HEK293T (cell line): ENCODE results near the gene KCNJ15.

Source experiments
- CTCF ChIA-PET: fragments of 350-600 bp; formaldehyde crosslinking; extraction: SDS; loops from one replicate; lab custom pipeline; 2021; ENCODE audit warnings: antibody characterized with exemption, inconsistent platforms; lab: Yijun Ruan, JAX
- POLR2A ChIA-PET: fragments of 350-600 bp; formaldehyde crosslinking; extraction: SDS; loops from one replicate; lab custom pipeline; 2020; ENCODE audit warnings: antibody characterized with exemption, inconsistent platforms; lab: Yijun Ruan, JAX
- DNase-seq: peaks from one replicate; pipeline ENCODE4 v3.0.0; 2012; ENCODE audit warnings: mixed read lengths; ENCODE audit errors: extremely low spot score
- ARNT ChIP-seq: fragments of 450-650 bp; IDR thresholded peaks from 2 replicates; pipeline ENCODE4 v1.6.1; 2017; ENCODE audit warnings: mild to moderate bottlenecking
- BHLHE40 ChIP-seq: fragments of 450-650 bp; IDR thresholded peaks from 2 replicates; pipeline ENCODE4 v1.6.1; 2016; ENCODE audit warnings: mild to moderate bottlenecking, moderate library complexity, borderline replicate concordance
- CTBP1 ChIP-seq: fragments of 450-650 bp; IDR thresholded peaks from 2 replicates; pipeline ENCODE4 v1.6.1; 2016; ENCODE audit warnings: borderline replicate concordance
- ELF4 ChIP-seq: fragments of 450-650 bp; IDR thresholded peaks from 2 replicates; pipeline ENCODE4 v1.6.1; 2017; ENCODE audit warnings: antibody characterized with exemption
- FOXA1 ChIP-seq: fragments of 450-650 bp; IDR thresholded peaks from 2 replicates; pipeline ENCODE4 v1.6.1; 2016; ENCODE audit warnings: mild to moderate bottlenecking
- FOXK2 ChIP-seq: fragments of 450-650 bp; IDR thresholded peaks from 2 replicates; pipeline ENCODE4 v1.6.1; 2016; ENCODE audit warnings: mild to moderate bottlenecking
- FOXM1 ChIP-seq: fragments of 450-650 bp; IDR thresholded peaks from 2 replicates; pipeline ENCODE4 v1.6.1; 2017; ENCODE audit warnings: mild to moderate bottlenecking, borderline replicate concordance
- HDGF ChIP-seq: fragments of 450-650 bp; IDR thresholded peaks from 2 replicates; pipeline ENCODE4 v1.6.1; 2017; ENCODE audit warnings: antibody characterized with exemption, borderline replicate concordance
- L3MBTL2 ChIP-seq: fragments of 450-650 bp; conservative IDR thresholded peaks from 2 replicates; pipeline ENCODE4 v1.6.1; 2016; ENCODE audit warnings: mild to moderate bottlenecking
- LEF1 ChIP-seq: fragments of 450-650 bp; IDR thresholded peaks from 2 replicates; pipeline ENCODE4 v1.6.1; 2017; ENCODE audit warnings: mild to moderate bottlenecking, borderline replicate concordance
- NFRKB ChIP-seq: fragments of 450-650 bp; IDR thresholded peaks from 2 replicates; pipeline ENCODE4 v1.6.1; 2016; ENCODE audit warnings: mild to moderate bottlenecking, moderate library complexity
- SP1 ChIP-seq: fragments of 450-650 bp; IDR thresholded peaks from 2 replicates; pipeline ENCODE4 v1.6.1; 2017
- SUZ12 ChIP-seq: fragments of 450-650 bp; IDR thresholded peaks from 2 replicates; pipeline ENCODE4 v1.6.1; 2016; ENCODE audit warnings: mild to moderate bottlenecking
- TARDBP ChIP-seq: fragments of 450-650 bp; IDR thresholded peaks from 2 replicates; pipeline ENCODE4 v1.6.1; 2016
- ZNF384 ChIP-seq: fragments of 450-650 bp; IDR thresholded peaks from 2 replicates; pipeline ENCODE4 v1.6.1; 2016
- TF ChIP-seq, protein P1 (sequence below): fragments of 450-650 bp; IDR thresholded peaks from 2 replicates; pipeline ENCODE4 v1.6.1; 2016

KCNJ15 gene

DNA sequence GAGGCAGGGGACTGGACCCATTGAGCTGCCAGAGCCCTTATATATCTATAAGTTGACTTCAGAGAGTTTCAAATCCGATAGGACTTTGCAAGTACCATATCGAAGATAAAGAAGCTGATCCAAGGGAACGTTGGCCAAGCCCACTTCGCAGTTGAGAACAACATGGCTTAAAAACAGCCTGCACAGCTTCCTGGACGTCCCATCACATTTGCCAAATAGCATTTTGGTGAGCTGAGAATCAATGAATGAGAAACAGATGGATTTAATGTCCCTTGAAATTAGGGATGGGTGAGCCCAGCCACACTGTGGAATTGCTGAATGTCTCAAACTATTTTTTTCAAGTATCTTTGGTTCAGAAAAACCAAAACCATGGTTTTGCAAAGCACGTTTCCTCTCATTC is 64.8 kb downstream of the KCNJ15 start:
- ChIA-PET CTCF (no interaction called here), POLR2A (no interaction called here)
- no peak for TF ChIP-seq SP1
- no peak for TF ChIP-seq FOXM1
- TF ChIP-seq LEF1, result no peak
- no peak for TF ChIP-seq FOXA1
- no peak for TF ChIP-seq SUZ12
- no peak for TF ChIP-seq HDGF
- TF ChIP-seq ZNF384, result no peak
- no peak for TF ChIP-seq FOXK2
- no peak for TF ChIP-seq ARNT
- TF ChIP-seq CTBP1, result no peak
- DNase-seq, result no peak

DNA sequence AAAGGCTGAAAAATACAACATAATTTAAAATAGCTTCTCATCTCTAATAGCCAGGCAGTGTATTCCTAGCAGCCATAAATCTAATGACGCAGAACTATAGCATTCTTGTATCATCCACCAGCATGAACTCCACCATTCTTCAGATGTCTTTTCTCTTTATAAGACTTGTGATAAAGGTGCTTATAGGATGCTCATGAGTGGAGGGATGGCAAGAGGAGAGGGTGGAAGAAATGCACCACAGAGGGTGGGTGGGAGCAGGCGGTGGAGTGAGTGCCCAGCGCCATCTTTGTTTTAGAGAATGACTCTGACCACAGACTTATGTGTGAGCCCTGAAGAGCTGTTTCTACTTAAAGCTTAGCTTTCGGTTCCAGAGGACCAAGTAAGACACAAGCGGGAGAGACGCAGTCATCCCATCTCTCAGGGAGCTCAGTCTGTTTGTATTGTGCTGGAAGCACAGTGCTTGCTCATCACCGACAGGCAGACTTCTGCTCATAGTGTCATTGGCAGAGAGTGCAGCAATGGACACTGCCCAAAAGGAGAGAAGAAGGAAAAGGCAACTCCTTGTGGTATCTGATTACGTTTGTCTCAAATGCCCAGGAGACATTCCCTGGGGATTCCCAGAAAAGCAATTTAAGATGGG is 65.6 kb downstream of the KCNJ15 start:
- ChIA-PET POLR2A (no interaction called here), CTCF (no interaction called here)
- DNase-seq, result no peak
- TF ChIP-seq FOXA1 (no peak), NFRKB (no peak), CTBP1 (no peak), FOXM1 (no peak), SUZ12 (no peak)

DNA sequence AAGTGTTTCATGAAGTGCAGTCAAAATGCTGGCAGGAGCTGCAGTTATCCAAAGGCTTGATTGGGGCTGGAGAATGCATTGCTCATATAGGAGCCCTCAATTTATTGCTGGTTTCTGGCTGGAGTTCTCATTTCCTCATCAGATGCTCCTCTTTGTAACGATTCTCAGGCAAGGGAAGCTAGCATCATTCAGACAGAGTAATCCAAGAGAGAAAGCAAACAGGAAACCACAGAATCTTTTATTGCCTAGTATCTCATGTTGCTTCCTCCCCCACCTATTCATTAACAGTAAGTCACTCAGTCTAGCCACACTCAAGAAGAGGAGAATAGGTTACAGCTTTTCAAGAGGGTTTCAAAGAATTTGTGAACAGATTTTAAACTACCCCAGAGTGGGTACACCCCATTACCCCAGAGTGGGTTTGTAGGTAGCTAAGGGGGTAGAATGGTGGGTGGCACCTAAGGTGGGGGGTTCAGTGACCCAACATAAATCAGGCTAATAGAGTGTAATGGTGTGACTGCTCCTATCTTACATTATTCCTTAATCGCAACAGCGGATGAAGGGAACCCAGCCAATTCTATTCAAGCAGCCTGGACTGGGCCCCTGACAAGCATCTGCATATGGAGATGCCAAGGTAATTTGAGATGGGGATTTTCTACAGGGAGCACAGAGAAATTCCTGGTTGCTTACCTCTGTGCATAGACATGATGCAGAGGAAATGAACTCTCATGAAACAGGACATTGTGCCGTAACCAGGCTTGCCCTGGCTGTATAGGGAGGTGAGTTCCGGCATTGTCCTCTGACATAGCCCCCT is 67.1 kb downstream of the KCNJ15 start:
- CTCF ChIA-PET, result interaction anchor here (0.8 kb wide), 1 partner anchor 28 kb away, joined by 3 read pairs; no protein-coding TSS in a partner anchor
- DNase-seq, result no peak
- POLR2A ChIA-PET, result no interaction called here
- TF ChIP-seq ARNT, result no peak
- no peak for TF ChIP-seq TARDBP
- TF ChIP-seq, protein P1, sequence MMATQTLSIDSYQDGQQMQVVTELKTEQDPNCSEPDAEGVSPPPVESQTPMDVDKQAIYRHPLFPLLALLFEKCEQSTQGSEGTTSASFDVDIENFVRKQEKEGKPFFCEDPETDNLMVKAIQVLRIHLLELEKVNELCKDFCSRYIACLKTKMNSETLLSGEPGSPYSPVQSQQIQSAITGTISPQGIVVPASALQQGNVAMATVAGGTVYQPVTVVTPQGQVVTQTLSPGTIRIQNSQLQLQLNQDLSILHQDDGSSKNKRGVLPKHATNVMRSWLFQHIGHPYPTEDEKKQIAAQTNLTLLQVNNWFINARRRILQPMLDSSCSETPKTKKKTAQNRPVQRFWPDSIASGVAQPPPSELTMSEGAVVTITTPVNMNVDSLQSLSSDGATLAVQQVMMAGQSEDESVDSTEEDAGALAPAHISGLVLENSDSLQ, result no peak
- TF ChIP-seq ELF4, result no peak
- TF ChIP-seq L3MBTL2, result no peak
- TF ChIP-seq NFRKB, result no peak
- TF ChIP-seq BHLHE40, result no peak

DNA sequence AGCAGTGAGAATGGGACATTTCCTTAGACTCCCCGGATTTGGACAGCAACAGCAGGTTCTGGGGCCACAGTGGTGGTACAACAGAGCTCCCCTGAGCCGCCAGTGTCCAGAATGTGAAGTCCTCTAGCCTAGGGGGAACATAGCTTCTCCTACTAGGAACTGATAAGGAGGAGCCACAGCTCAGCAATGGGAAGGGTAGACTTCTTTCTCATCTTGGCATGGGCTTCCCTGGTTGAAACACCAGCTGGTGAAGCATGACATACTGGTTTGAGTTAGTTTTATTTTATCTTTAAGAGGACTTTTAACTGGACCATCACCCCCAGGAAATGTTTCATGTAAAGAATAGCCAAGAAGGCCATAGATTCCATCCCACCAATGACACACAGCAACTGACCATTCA is 68.4 kb downstream of the KCNJ15 start:
- ChIA-PET POLR2A (no interaction called here), CTCF (no interaction called here)
- TF ChIP-seq, protein P1, result no peak
- TF ChIP-seq L3MBTL2 (no peak), HDGF (no peak), LEF1 (no peak), ZNF384 (no peak), ARNT (no peak), NFRKB (no peak), TARDBP (no peak), FOXA1 (no peak), FOXM1 (no peak), SP1 (no peak), FOXK2 (no peak), BHLHE40 (no peak), CTBP1 (no peak), SUZ12 (no peak), ELF4 (no peak)
- DNase-seq, result no peak

DNA sequence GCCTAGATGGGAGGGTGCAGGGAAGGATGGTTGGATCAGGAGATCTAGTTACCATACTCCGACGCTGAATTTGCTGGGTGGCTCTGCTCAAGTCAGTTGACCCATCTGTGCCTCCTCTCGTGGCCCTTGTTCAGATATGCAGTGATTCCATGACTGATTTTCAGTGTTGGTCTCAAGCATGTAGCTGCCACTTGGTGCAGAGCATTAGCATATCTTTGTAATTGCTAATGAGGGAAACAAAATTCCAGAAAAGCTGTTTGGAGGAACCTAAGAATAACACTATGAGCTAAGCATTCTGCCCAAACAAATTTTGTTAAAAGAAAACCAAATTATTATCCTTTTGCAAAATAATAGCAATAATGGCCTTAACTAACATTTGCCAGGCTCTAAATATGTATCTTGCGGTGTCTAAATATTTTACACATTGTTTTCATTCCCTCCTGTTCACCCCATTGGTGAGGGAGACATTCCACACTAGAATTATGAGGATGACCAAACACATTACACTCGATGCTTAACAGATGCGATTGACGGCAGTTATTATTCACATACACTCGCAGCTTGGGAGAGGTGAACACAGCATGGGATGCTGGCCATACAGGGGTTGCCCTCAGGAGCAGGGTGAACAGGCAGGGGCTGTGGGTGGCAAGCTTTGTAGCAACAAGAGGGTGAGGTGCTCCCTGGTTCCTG is 69.1 kb downstream of the KCNJ15 start:
- DNase-seq, result no peak
- TF ChIP-seq LEF1 (no peak), BHLHE40 (no peak), L3MBTL2 (no peak)
- ChIA-PET CTCF (no interaction called here), POLR2A (no interaction called here)

DNA sequence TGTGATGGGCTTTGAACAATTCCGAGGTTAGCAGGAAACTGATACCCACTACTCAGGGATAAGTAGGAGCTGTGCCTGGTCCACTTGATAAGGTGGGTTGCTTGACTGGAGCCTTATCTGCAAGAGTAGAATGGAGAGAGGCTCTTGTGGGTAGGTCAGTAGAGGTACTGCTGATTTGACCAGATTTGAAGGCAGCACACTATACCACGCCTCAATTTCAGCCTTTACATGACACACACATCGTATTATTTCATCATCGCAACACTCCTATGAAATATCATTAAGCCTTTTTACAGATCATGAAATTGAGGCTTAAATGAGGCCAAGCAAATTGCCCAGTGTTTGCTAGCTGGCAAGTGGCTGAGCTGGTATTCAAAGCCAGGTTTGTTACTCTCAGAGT is 69.6 kb downstream of the KCNJ15 start:
- ChIA-PET POLR2A (no interaction called here), CTCF (no interaction called here)
- TF ChIP-seq SP1, result no peak
- TF ChIP-seq FOXA1, result no peak
- no peak for TF ChIP-seq TARDBP
- no peak for TF ChIP-seq HDGF
- TF ChIP-seq NFRKB, result no peak
- no peak for TF ChIP-seq LEF1
- TF ChIP-seq FOXM1, result no peak
- TF ChIP-seq SUZ12, result no peak
- no peak for TF ChIP-seq BHLHE40
- TF ChIP-seq, protein P1, result no peak
- no peak for TF ChIP-seq CTBP1
- no peak for TF ChIP-seq FOXK2
- TF ChIP-seq ELF4, result no peak
- no peak for TF ChIP-seq ARNT
- no peak for DNase-seq
